HCT116 (cell line): ENCODE results near the gene HORMAD2. TPM values are rescaled to one million over a fixed set of nuclear protein-coding genes. Genes with fewer than 3 reads are reported as not detected.

Experiments used
- ATAC-seq: fragments of 200-7000 bp; cut with Tn5 transposase; 2 replicates; pipeline ENCODE4 v1.9.1; 2020; ENCODE audit warnings: mild to moderate bottlenecking, moderate library complexity
- BruUV-seq: library from RNA; stranded (reverse); fragments of 400-500 nt; replicated peaks from 2 replicates; lab custom pipeline; 2021; lab: Mats Ljungman, UMichigan
- CTCF ChIA-PET: fragments of 300-600 bp; sonication (Branson Sonifier 250); formaldehyde crosslinking; loops from one replicate; lab custom pipeline; 2021; ENCODE audit warnings: antibody characterized with exemption; lab: Charles Lee
- POLR2A ChIA-PET: fragments of 300-600, 350-600 bp; sonication (Branson Sonifier 250); formaldehyde crosslinking; loops from one replicate; lab custom pipeline; 2021; ENCODE audit warnings: antibody characterized with exemption; lab: Charles Lee
- RAD21 ChIA-PET, 2 experiments: fragments of 300-600 bp; sonication (Branson Sonifier 250); formaldehyde crosslinking; loops; one replicate each; lab custom pipeline; 2023; ENCODE audit warnings: low total read pairs in 2 of 2; ENCODE audit not compliant: uncharacterized antibody in 2 of 2, unreplicated experiment in 2 of 2, low non-redundant PET in 1 of 2; lab: Charles Lee
- DNase-seq: peaks from one replicate; pipeline ENCODE4 v3.0.0-alpha.2; 2010; ENCODE audit warnings: low read depth, low spot score
- H2AFZ ChIP-seq: fragments of 200-600 bp; shearing (Covaris generic), sonication (generic); 2 replicates; pipeline ENCODE4 v1.6.1; 2017; ENCODE audit warnings: low read depth, mixed run types, mixed read lengths, antibody characterized with exemption, low read length; ENCODE audit not compliant: poor library complexity, severe bottlenecking
- H3K27ac ChIP-seq: 2 replicates; pipeline ENCODE4 v1.5.1; 2012; ENCODE audit warnings: low read depth, low read length
- H3K27me3 ChIP-seq: fragments of 200-600 bp; sonication (generic); 2 replicates; pipeline ENCODE4 v1.6.1; 2016; ENCODE audit warnings: mixed run types, low read length, mixed read lengths; ENCODE audit not compliant: insufficient read depth
- H3K36me3 ChIP-seq, 2 experiments: fragments of 200-500 bp in 1 of 2; fragments of 200-600 bp in 1 of 2; sonication (Bioruptor generic) in 1 of 2; sonication (generic) in 1 of 2; 2 replicates each; pipeline versions ENCODE4 v1.5.1 to v1.6.1; 2014 to 2016; ENCODE audit warnings: low read length in 2 of 2, inconsistent platforms in 1 of 2, mixed read lengths in 1 of 2, mixed run types in 1 of 2; ENCODE audit not compliant: insufficient read depth in 2 of 2, control insufficient read depth in 1 of 2
- H3K4me1 ChIP-seq, 2 experiments: fragments of 200-600 bp in 1 of 2; sonication (generic) in 1 of 2; 2 replicates each; pipeline versions ENCODE4 v1.5.1 to v1.6.1; 2012 to 2017; ENCODE audit warnings: low read length in 2 of 2, inconsistent platforms in 1 of 2, mild to moderate bottlenecking in 1 of 2, mixed read lengths in 1 of 2, mixed run types in 1 of 2, moderate library complexity in 1 of 2; ENCODE audit not compliant: insufficient read depth in 2 of 2, control insufficient read depth in 1 of 2
- H3K4me2 ChIP-seq: fragments of 200-600 bp; sonication (generic); 2 replicates; pipeline ENCODE4 v1.6.1; 2017; ENCODE audit warnings: mixed run types, low read length, mixed read lengths
- H3K4me3 ChIP-seq, 2 experiments: fragments of 200-600 bp in 1 of 2; sonication (generic) in 1 of 2; replicated peaks in 1 of 2; 2 replicates each; pipeline ENCODE4 v1.5.1; 2011 to 2016; ENCODE audit warnings: low read length in 2 of 2, control low read depth in 1 of 2, low read depth in 1 of 2, mild to moderate bottlenecking in 1 of 2, mixed read lengths in 1 of 2, mixed run types in 1 of 2
- H3K79me2 ChIP-seq: fragments of 200-600 bp; sonication (generic); 2 replicates; pipeline ENCODE4 v1.6.1; 2017; ENCODE audit warnings: mild to moderate bottlenecking, mixed run types, low read length, moderate library complexity, mixed read lengths; ENCODE audit not compliant: insufficient read depth
- H3K9ac ChIP-seq: fragments of 200-600 bp; sonication (generic); 2 replicates; pipeline ENCODE4 v1.6.1; 2016; ENCODE audit warnings: low read length, mixed read lengths
- H3K9me2 ChIP-seq: fragments of 200-600 bp; sonication (generic), shearing (Covaris generic); 2 replicates; pipeline ENCODE4 v1.6.1; 2017; ENCODE audit warnings: mixed run types, mild to moderate bottlenecking, moderate library complexity; ENCODE audit not compliant: insufficient read depth
- H3K9me3 ChIP-seq, 2 experiments: fragments of 200-500 bp in 1 of 2; fragments of 200-600 bp in 1 of 2; sonication (Bioruptor generic) in 1 of 2; sonication (generic) in 1 of 2; 2 replicates each; pipeline ENCODE4 v1.6.1; 2014 to 2017; ENCODE audit warnings: low read length in 2 of 2, mixed read lengths in 2 of 2, inconsistent platforms in 1 of 2, low read depth in 1 of 2, mild to moderate bottlenecking in 1 of 2, mixed run types in 1 of 2, moderate library complexity in 1 of 2; ENCODE audit not compliant: control insufficient read depth in 1 of 2, insufficient read depth in 1 of 2
- H4K20me1 ChIP-seq: fragments of 200-600 bp; sonication (generic), shearing (Covaris generic); 2 replicates; pipeline ENCODE4 v1.6.1; 2017; ENCODE audit warnings: mixed run types, mild to moderate bottlenecking, moderate library complexity; ENCODE audit not compliant: insufficient read depth
- CBX3 ChIP-seq: IDR thresholded peaks from 2 replicates; pipeline ENCODE4 v1.6.1; 2012; ENCODE audit warnings: low read depth
- CEBPB ChIP-seq: IDR thresholded peaks from 2 replicates; pipeline ENCODE4 v1.6.1; 2012; ENCODE audit warnings: low read depth
- EGR1 ChIP-seq: IDR thresholded peaks from 2 replicates; pipeline ENCODE4 v1.6.1; 2012; ENCODE audit warnings: low read depth
- ELF1 ChIP-seq: IDR thresholded peaks from 2 replicates; pipeline ENCODE4 v1.6.1; 2012; ENCODE audit warnings: low read depth, borderline replicate concordance
- EZH2 ChIP-seq: fragments of 200-600 bp; sonication (generic); IDR thresholded peaks from 2 replicates; pipeline ENCODE4 v1.6.1; 2017; ENCODE audit warnings: antibody characterized with exemption, mixed run types
- EZH2phosphoT487 ChIP-seq: fragments of 200-600 bp; IDR thresholded peaks from 2 replicates; pipeline ENCODE4 v1.6.1; 2018; ENCODE audit warnings: antibody characterized with exemption, borderline replicate concordance
- MAX ChIP-seq: IDR thresholded peaks from 2 replicates; pipeline ENCODE4 v1.6.1; 2012
- POLR2A ChIP-seq: IDR thresholded peaks from 2 replicates; pipeline ENCODE4 v1.7.0; 2011; ENCODE audit warnings: borderline replicate concordance; ENCODE audit not compliant: insufficient read depth, insufficient read length; ENCODE audit errors: extremely low read depth
- POLR2AphosphoS5 ChIP-seq: IDR thresholded peaks from 2 replicates; pipeline ENCODE4 v1.6.1; 2011; ENCODE audit warnings: mild to moderate bottlenecking, low read depth, low read length, moderate library complexity
- SP1 ChIP-seq: IDR thresholded peaks from 2 replicates; pipeline ENCODE4 v1.6.1; 2012; ENCODE audit warnings: low read depth
- SRF ChIP-seq: IDR thresholded peaks from 2 replicates; pipeline ENCODE4 v1.6.1; 2012; ENCODE audit warnings: low read depth
- TCF7L2 ChIP-seq: IDR thresholded peaks from 2 replicates; pipeline ENCODE4 v1.7.0; 2011; ENCODE audit warnings: borderline replicate concordance, inconsistent platforms; ENCODE audit not compliant: insufficient read depth, insufficient read length; ENCODE audit errors: extremely low read depth
- YY1 ChIP-seq: IDR thresholded peaks from 2 replicates; pipeline ENCODE4 v1.6.1; 2011; ENCODE audit warnings: low read length, low read depth, moderate library complexity, mild to moderate bottlenecking; ENCODE audit not compliant: insufficient replicate concordance; ENCODE audit errors: extremely low read depth
- ZFX ChIP-seq: fragments of 450-650 bp; IDR thresholded peaks from 2 replicates; pipeline ENCODE4 v1.6.1; 2017
- ZNF274 ChIP-seq: fragments of 200-500 bp; sonication (Bioruptor generic); IDR thresholded peaks from 2 replicates; pipeline ENCODE4 v1.6.1; 2014; ENCODE audit warnings: mild to moderate bottlenecking, low read depth, low read length, inconsistent platforms
- intact Hi-C: fragments of 100-400 bp; cut with micrococcal nuclease; formaldehyde crosslinking; loops from 2 replicates; pipeline ENCODE4 v1.10.0; 2022
- total RNA-seq: library from RNA; stranded (reverse); gene quantifications from one replicate; pipeline ENCODE4 v1.2.1, GENCODE V29; 2021; ENCODE audit not compliant: unreplicated experiment
- TF ChIP-seq, protein P1 (sequence below): IDR thresholded peaks from 2 replicates; pipeline ENCODE4 v1.6.1; 2011; ENCODE audit warnings: mild to moderate bottlenecking, low read length, moderate library complexity; ENCODE audit not compliant: insufficient replicate concordance; ENCODE audit errors: extremely low read depth

HORMAD2 gene
- total RNA-seq, 1 experiment from 2014 or later: not detected

- H3K36me3 ChIP-seq: no peaks in the 10 kb centered on the region
- H3K27me3 ChIP-seq: no peaks in the 10 kb centered on the region
- BruUV-seq: no TSS peak
- no peak overlapping the region for H3K9ac ChIP-seq
- no peak overlapping the region for H3K4me2 ChIP-seq
- H4K20me1 ChIP-seq: no peaks in the 10 kb centered on the region
- POLR2A ChIA-PET: no interaction called here
- RAD21 ChIA-PET: no interaction called here
- H3K9me2 ChIP-seq: no peaks in the 10 kb centered on the region
- no peak overlapping the region for H3K4me3 ChIP-seq
- no peak for TF ChIP-seq MAX
- TF ChIP-seq TCF7L2: no peak
- no peak for TF ChIP-seq EGR1
- TF ChIP-seq, protein P1, sequence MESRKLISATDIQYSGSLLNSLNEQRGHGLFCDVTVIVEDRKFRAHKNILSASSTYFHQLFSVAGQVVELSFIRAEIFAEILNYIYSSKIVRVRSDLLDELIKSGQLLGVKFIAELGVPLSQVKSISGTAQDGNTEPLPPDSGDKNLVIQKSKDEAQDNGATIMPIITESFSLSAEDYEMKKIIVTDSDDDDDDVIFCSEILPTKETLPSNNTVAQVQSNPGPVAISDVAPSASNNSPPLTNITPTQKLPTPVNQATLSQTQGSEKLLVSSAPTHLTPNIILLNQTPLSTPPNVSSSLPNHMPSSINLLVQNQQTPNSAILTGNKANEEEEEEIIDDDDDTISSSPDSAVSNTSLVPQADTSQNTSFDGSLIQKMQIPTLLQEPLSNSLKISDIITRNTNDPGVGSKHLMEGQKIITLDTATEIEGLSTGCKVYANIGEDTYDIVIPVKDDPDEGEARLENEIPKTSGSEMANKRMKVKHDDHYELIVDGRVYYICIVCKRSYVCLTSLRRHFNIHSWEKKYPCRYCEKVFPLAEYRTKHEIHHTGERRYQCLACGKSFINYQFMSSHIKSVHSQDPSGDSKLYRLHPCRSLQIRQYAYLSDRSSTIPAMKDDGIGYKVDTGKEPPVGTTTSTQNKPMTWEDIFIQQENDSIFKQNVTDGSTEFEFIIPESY: no peak
- no peak for TF ChIP-seq EZH2phosphoT487
- TF ChIP-seq SP1: no peak
- TF ChIP-seq YY1: no peak
- TF ChIP-seq CBX3: no peak
- TF ChIP-seq POLR2A: no peak
- TF ChIP-seq ZFX: no peak
- no peak for TF ChIP-seq CEBPB
- no peak for TF ChIP-seq EZH2
- TF ChIP-seq POLR2AphosphoS5: no peak
- no peak for TF ChIP-seq SRF
- no peak for TF ChIP-seq ELF1
- TF ChIP-seq ZNF274: no peak
- intact Hi-C loops: no loop called here
- H2AFZ ChIP-seq: peak overlapping the region; percentile 50
- no peaks in the 10 kb centered on the region for H3K9me3 ChIP-seq
- no peak overlapping the region for H3K27ac ChIP-seq
- H3K79me2 ChIP-seq: no peaks in the 10 kb centered on the region
- peaks cover 0 to 19% of the 10 kb centered on the region in 2 experiments; a peak in 1 of 4 replicates for H3K4me1 ChIP-seq
- DNase-seq (no peak), ATAC-seq (no peak)
- CTCF ChIA-PET: no interaction called here
Observed at GRCh38 chr22:30187529-30188407, 107.5 kb downstream of the HORMAD2 start.
